OCI-LY1 (cell line): ENCODE measurements around the gene GABBR1.

Experiments
- H2AFZ ChIP-seq: fragments of 200-600 bp; sonication (generic), shearing (Covaris generic); 2 replicates; pipeline ENCODE4 v1.6.0; 2014; ENCODE audit warnings: antibody characterized with exemption, mild to moderate bottlenecking, low read length
- H3F3A ChIP-seq: fragments of 200-600 bp; sonication (generic), shearing (Covaris generic); 2 replicates; pipeline ENCODE4 v1.6.0; 2014; ENCODE audit warnings: mild to moderate bottlenecking, antibody characterized with exemption, low read length, moderate library complexity; ENCODE audit not compliant: insufficient read depth
- H3K27ac ChIP-seq: fragments of 200-600 bp; sonication (generic); 2 replicates; pipeline ENCODE4 v1.5.1; 2014; ENCODE audit warnings: low read length, mixed run types, mild to moderate bottlenecking, low read depth; ENCODE audit not compliant: poor library complexity, severe bottlenecking
- H3K27me3 ChIP-seq: fragments of 200-600 bp; sonication (generic); 2 replicates; pipeline ENCODE4 v1.6.0; 2014; ENCODE audit warnings: antibody characterized with exemption, mild to moderate bottlenecking, low read length, moderate library complexity; ENCODE audit not compliant: insufficient read depth
- H3K36me3 ChIP-seq: fragments of 200-600 bp; sonication (generic); 2 replicates; pipeline ENCODE4 v1.6.1; 2014; ENCODE audit warnings: mild to moderate bottlenecking, antibody characterized with exemption, low read length, moderate library complexity, mixed read lengths; ENCODE audit not compliant: insufficient read depth
- H3K4me1 ChIP-seq: fragments of 200-600 bp; sonication (generic); 2 replicates; pipeline ENCODE4 v1.5.1; 2014; ENCODE audit warnings: mild to moderate bottlenecking, low read length, moderate library complexity; ENCODE audit not compliant: insufficient read depth, severe bottlenecking
- H3K4me2 ChIP-seq: fragments of 200-600 bp; sonication (generic), shearing (Covaris generic); 2 replicates; pipeline ENCODE4 v1.6.1; 2014; ENCODE audit warnings: low read length
- H3K4me3 ChIP-seq: fragments of 200-600 bp; sonication (generic); 2 replicates; pipeline ENCODE4 v1.5.1; 2014; ENCODE audit warnings: low read length, low read depth, mild to moderate bottlenecking, mixed read lengths; ENCODE audit not compliant: poor library complexity, severe bottlenecking
- H3K79me2 ChIP-seq: fragments of 200-600 bp; shearing (Covaris generic); 2 replicates; pipeline ENCODE4 v1.6.1; 2016; ENCODE audit warnings: mixed run types, low read length, mixed read lengths; ENCODE audit not compliant: insufficient read depth
- H3K9ac ChIP-seq: fragments of 200-600 bp; sonication (generic), shearing (Covaris generic); 2 replicates; pipeline ENCODE4 v1.6.1; 2014; ENCODE audit warnings: mild to moderate bottlenecking, low read length, mixed read lengths
- H3K9me2 ChIP-seq: fragments of 200-600 bp; sonication (generic), shearing (Covaris generic); 2 replicates; pipeline ENCODE4 v1.6.1; 2014; ENCODE audit warnings: low read depth, mild to moderate bottlenecking, low read length, mixed read lengths
- H3K9me3 ChIP-seq: fragments of 200-600 bp; shearing (Covaris generic); 2 replicates; pipeline ENCODE4 v1.6.1; 2014; ENCODE audit warnings: low read length, mixed read lengths
- H4K20me1 ChIP-seq: fragments of 200-600 bp; sonication (generic), shearing (Covaris generic); 2 replicates; pipeline ENCODE4 v1.6.0; 2016; ENCODE audit warnings: mild to moderate bottlenecking, low read length; ENCODE audit not compliant: insufficient read depth
- CTCF ChIP-seq: fragments of 200-600 bp; sonication (generic), shearing (Covaris generic); IDR thresholded peaks from 2 replicates; pipeline ENCODE4 v1.5.1; 2017; ENCODE audit warnings: mild to moderate bottlenecking, antibody characterized with exemption, low read length, moderate library complexity, mixed read lengths
- EZH2 ChIP-seq: fragments of 200-600 bp; sonication (generic), shearing (Covaris generic); IDR thresholded peaks from 2 replicates; pipeline ENCODE4 v1.8.0; 2017; ENCODE audit warnings: borderline replicate concordance, mixed run types, mild to moderate bottlenecking, antibody characterized with exemption, low read length, moderate library complexity, mixed read lengths

Gene GABBR1

GRCh38 chr6:29632789-29633533 lies at the start of gene GABBR1:
Gene GABBR1, minus strand, starts transcription at chr6:29633183. Its CDS starts 798 bp downstream, at chr6:29632385.
- no peak for TF ChIP-seq EZH2
- TF ChIP-seq CTCF, result no peak

GRCh38 chr6:29681811-29682210 lies 48.8 kb upstream of the GABBR1 start:
- H3K4me1 ChIP-seq, result no peaks in the 10 kb centered on the region
- no peak overlapping the region for H3K4me2 ChIP-seq
- H3K27me3 ChIP-seq, result no peaks in the 10 kb centered on the region; the same call in 1 of the 2 replicates
- no peak overlapping the region for H3K27ac ChIP-seq
- no peaks in the 10 kb centered on the region for H3K79me2 ChIP-seq
- no peaks in the 10 kb centered on the region for H3F3A ChIP-seq
- H3K9ac ChIP-seq, result no peak overlapping the region
- no peak overlapping the region for H3K4me3 ChIP-seq
- H3K9me3 ChIP-seq, result no peaks in the 10 kb centered on the region
- H4K20me1 ChIP-seq, result no peaks in the 10 kb centered on the region
- no peaks in the 10 kb centered on the region for H3K9me2 ChIP-seq
- H2AFZ ChIP-seq, result no peak overlapping the region
- H3K36me3 ChIP-seq, result no peaks in the 10 kb centered on the region
- TF ChIP-seq CTCF (no peak), EZH2 (no peak)

More at GRCh38 chr6:29632789-29633533, at the start of gene GABBR1:
- Histone ChIP-seq H3K79me2 (no peaks in the 10 kb centered on the region), H3K4me3 (peak within 1 kb of the TSS; percentile 76), H3K9ac (peak within 1 kb of the TSS; percentile 70), H2AFZ (peak within 1 kb of the TSS; percentile 30; the same call in 1 of the 2 replicates), H3K4me1 (peaks cover 32% of the 10 kb centered on the region), H3K27ac (no peak within 1 kb of the TSS), H3K9me3 (no peaks in the 10 kb centered on the region), H3K9me2 (no peaks in the 10 kb centered on the region), H3K4me2 (peak within 1 kb of the TSS; percentile 90), H3K36me3 (no peaks in the 10 kb centered on the region), H3F3A (no peaks in the 10 kb centered on the region), H4K20me1 (no peaks in the 10 kb centered on the region), H3K27me3 (peaks cover 6% of the 10 kb centered on the region)

- H3K9ac ChIP-seq, result no peak within 1 kb of the TSS
- no peaks in the 10 kb centered on the region for H3K9me2 ChIP-seq
- H2AFZ ChIP-seq, result no peak within 1 kb of the TSS
- no peak within 1 kb of the TSS for H3K4me3 ChIP-seq
- no peaks in the 10 kb centered on the region for H3K79me2 ChIP-seq
- no peaks in the 10 kb centered on the region for H3F3A ChIP-seq
- H3K4me2 ChIP-seq, result no peak within 1 kb of the TSS
- H4K20me1 ChIP-seq, result no peaks in the 10 kb centered on the region
- H3K36me3 ChIP-seq, result no peaks in the 10 kb centered on the region
- H3K4me1 ChIP-seq, result no peaks in the 10 kb centered on the region
- no peaks in the 10 kb centered on the region for H3K9me3 ChIP-seq
- no peak within 1 kb of the TSS for H3K27ac ChIP-seq
- TF ChIP-seq CTCF (no peak), EZH2 (no peak)
- H3K27me3 ChIP-seq, result no peaks in the 10 kb centered on the region; the same call in 1 of the 2 replicates
Observed at GRCh38 chr6:29680904-29681303, 47.9 kb upstream of the GABBR1 start, which contains the start of gene ZFP57. Gene ZFP57, minus strand, starts transcription at chr6:29681152. Its CDS starts 4,149 bp downstream, at chr6:29677003.
